ENCODE results near the gene HCCS.

DNA sequence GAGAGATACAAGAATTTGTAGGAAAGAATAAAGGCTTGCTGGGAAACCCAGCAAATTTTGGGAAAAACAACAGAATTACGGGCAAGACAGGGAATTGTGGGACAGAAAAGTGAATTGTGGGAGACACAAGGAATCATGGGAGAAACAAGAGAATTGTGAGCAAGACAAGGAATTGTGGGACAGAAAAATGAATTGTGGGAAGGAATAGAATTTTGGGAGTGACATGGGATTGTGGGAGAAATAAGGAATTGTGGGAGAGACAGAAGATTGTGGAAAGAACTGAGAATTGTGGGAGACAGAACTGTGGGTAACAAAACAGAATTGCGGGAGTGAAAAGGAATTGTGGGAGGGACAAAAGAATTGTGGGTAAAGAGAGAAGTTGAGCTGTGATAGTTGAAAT, 1.2 kb upstream of the HCCS start:
- TF ChIP-seq, protein P1, sequence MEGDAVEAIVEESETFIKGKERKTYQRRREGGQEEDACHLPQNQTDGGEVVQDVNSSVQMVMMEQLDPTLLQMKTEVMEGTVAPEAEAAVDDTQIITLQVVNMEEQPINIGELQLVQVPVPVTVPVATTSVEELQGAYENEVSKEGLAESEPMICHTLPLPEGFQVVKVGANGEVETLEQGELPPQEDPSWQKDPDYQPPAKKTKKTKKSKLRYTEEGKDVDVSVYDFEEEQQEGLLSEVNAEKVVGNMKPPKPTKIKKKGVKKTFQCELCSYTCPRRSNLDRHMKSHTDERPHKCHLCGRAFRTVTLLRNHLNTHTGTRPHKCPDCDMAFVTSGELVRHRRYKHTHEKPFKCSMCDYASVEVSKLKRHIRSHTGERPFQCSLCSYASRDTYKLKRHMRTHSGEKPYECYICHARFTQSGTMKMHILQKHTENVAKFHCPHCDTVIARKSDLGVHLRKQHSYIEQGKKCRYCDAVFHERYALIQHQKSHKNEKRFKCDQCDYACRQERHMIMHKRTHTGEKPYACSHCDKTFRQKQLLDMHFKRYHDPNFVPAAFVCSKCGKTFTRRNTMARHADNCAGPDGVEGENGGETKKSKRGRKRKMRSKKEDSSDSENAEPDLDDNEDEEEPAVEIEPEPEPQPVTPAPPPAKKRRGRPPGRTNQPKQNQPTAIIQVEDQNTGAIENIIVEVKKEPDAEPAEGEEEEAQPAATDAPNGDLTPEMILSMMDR (IDR thresholded peaks at IDR 0.05), result no peak
- TF ChIP-seq POLR2A (IDR thresholded peaks at IDR 0.05), result no peak
